Astrocyte of the cerebellum (primary cell): Measurements from ENCODE around the gene CCL21.

Experiments
- DNase-seq: peaks from one replicate; pipeline ENCODE4 v3.0.0-alpha.2; 2011; ENCODE audit warnings: low read depth
- H3K4me3 ChIP-seq: 2 replicates; pipeline ENCODE4 v1.5.1; 2011; ENCODE audit warnings: mild to moderate bottlenecking, low read depth, low read length, moderate library complexity
- in situ Hi-C: cut with HindIII; loops from 2 replicates; pipeline ENCODE4 v1.10.0; 2017; ENCODE audit warnings: low sequenced_read_pairs
- TF ChIP-seq, protein P1 (sequence below): IDR thresholded peaks from 2 replicates; pipeline ENCODE4 v1.5.1; 2012; ENCODE audit warnings: low read length, low read depth, moderate library complexity, mild to moderate bottlenecking; ENCODE audit errors: missing control alignments

The CCL21 gene

GRCh38 chr9:34719021-34719768, 9.3 kb upstream of the CCL21 start:
- in situ Hi-C loops: no loop called here
- TF ChIP-seq, protein P1, sequence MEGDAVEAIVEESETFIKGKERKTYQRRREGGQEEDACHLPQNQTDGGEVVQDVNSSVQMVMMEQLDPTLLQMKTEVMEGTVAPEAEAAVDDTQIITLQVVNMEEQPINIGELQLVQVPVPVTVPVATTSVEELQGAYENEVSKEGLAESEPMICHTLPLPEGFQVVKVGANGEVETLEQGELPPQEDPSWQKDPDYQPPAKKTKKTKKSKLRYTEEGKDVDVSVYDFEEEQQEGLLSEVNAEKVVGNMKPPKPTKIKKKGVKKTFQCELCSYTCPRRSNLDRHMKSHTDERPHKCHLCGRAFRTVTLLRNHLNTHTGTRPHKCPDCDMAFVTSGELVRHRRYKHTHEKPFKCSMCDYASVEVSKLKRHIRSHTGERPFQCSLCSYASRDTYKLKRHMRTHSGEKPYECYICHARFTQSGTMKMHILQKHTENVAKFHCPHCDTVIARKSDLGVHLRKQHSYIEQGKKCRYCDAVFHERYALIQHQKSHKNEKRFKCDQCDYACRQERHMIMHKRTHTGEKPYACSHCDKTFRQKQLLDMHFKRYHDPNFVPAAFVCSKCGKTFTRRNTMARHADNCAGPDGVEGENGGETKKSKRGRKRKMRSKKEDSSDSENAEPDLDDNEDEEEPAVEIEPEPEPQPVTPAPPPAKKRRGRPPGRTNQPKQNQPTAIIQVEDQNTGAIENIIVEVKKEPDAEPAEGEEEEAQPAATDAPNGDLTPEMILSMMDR: no peak
- no peak for DNase-seq
- no peak overlapping the region for H3K4me3 ChIP-seq

- in situ Hi-C loops: no loop called here
- TF ChIP-seq, protein P1: no peak
- no peak for DNase-seq
- H3K4me3 ChIP-seq: no peak overlapping the region
Observed at GRCh38 chr9:34717996-34718614, 8.2 kb upstream of the CCL21 start.

- TF ChIP-seq, protein P1: no peak
- no peak for DNase-seq
- no peak overlapping the region for H3K4me3 ChIP-seq
- in situ Hi-C loops: no loop called here
Observed at GRCh38 chr9:34716711-34717110, 6.8 kb upstream of the CCL21 start.

DNA sequence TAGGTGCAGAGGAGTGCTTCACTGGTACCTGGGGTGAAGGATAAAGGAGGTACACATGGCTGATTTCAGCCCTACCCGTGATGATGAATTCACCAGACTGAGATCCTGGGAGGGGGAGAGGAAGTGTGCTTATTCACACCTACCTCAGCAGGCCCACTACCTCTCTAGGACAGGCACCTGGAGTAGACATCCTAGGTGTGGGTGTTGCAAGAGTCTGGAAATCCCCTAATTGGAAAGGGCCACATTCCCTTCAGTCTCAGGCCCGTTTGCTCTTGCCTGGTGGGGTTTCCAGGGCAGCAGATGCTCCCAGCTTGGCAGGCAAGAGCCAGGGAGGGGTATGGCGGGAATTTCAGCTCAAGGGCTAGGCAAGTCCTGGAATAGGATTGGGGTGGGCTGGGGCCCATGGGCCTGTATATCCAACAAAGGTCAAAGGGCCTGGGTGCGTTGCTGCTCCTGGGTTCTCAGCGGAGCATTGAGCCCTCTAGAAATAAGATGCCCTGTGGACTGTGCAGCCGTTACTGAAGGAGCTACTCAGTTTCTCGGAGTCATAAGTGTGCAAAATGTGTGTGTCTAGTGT, 5.8 kb upstream of the CCL21 start:
- TF ChIP-seq, protein P1: no peak
- no peak for DNase-seq
- in situ Hi-C loops: no loop called here
- no peak overlapping the region for H3K4me3 ChIP-seq

DNA sequence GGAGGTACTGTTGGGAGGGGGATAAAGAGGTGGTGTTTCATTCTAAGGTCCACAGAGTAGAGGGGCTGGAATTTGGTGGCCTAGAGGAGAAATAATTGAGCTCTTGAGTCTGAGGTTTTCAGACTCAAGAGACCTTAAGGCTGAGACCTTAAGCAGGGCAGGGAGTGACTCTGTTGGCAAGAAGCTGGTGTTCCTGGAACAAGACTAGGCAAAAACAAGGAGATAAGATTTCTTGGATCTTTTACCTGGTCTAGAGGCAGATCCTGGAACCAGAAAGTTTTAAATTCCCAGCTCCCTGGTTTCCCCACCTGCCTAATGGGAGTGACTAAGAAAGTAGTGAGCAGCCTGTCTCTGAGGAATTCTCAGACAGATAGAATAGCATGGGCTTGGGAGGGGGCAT, 4.1 kb upstream of the CCL21 start:
- DNase-seq: no peak
- TF ChIP-seq, protein P1: no peak
- no peak overlapping the region for H3K4me3 ChIP-seq
- in situ Hi-C loops: no loop called here

DNA sequence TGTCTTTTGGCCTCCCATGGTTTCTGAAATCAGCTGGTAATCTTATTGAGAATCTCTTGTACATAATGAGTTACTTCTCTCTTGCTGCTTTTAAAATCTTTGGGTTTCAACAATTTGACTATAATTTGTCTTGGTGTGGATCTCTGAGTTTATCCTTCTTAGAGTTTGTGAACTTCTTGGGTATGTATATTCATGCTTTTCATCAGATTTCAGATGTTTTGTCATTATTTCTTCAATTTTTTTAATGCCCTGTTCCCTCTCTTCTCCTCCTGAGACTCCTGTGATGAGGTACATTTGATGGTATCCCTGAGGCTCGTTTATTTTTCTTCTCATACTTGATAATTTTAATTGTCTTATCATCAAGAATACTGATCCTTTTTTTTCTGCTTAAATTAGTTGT, 2.2 kb upstream of the CCL21 start:
- in situ Hi-C loops: no loop called here
- TF ChIP-seq, protein P1: no peak
- DNase-seq: no peak
- H3K4me3 ChIP-seq: no peak overlapping the region
